ENCODE data around the gene SEMA6A. TPM values are rescaled to one million over a fixed set of nuclear protein-coding genes. Genes with fewer than 3 reads are reported as not detected.

SEMA6A gene
- total RNA-seq, 2 donors from 2014 or later = 79.6 to 328 TPM

DNA sequence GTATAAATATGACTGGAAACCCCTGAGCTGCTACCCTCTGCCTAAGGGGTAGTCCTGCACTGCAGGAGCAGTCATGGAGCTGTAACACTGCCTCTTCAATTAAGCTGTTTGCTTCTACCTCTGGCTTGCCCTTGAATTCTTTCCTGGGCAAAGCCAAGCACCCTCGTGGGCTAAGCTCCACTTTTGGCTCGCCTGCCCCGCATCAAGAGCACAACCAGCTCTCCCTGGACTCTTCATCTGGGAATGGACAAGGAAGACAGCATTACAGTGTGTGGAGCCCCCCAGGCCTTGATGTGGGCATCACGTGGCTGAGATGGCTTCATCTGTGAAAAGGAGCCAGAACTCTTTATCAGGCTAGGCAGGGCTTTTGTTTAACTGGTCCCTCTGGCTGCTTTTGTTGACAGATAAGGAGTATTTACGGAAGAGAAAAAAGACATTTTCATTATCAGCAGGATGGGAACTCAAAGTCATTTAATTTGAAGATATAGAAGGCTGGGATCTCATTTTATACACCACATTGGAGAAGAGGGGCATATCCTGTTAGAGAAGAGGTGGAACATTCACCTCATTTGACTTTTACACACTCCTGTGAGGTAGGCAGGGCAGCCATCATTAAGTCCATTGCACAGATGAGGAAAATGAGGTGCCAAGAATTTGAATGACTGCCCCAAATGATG is 137.8 kb downstream of the SEMA6A start:
- H3K27me3 ChIP-seq (ENCODE audit: control insufficient read depth, insufficient read depth, low read length, poor library complexity, severe bottlenecking) = no peaks in the 10 kb centered on the region
- no peaks in the 10 kb centered on the region for H3K9me3 Mint-ChIP-seq
- peaks cover 22% of the 10 kb centered on the region for H3K4me1 ChIP-seq (ENCODE audit: control insufficient read depth, insufficient read depth, low read length)
- no peaks in the 10 kb centered on the region for H3K36me3 Mint-ChIP-seq (ENCODE audit: low read depth)
- no peak overlapping the region for H3K4me3 Mint-ChIP-seq
- H3K4me1 Mint-ChIP-seq = peaks cover 57% of the 10 kb centered on the region
- 76 to 93% methylated on average over 4 to 5 of the region's 5 CpGs for WGBS, 2 experiments (ENCODE audit: insufficient coverage in 1 of 2, insufficient read length in 1 of 2)
- DNase-seq = peak; percentile 66
- no peak overlapping the region for H3K9ac ChIP-seq (ENCODE audit: extremely low read depth, low read length, poor library complexity, severe bottlenecking)
- H3K4me3 ChIP-seq (ENCODE audit: low read length) = no peak overlapping the region
- H3K9me3 ChIP-seq (ENCODE audit: control insufficient read depth, low read length) = no peaks in the 10 kb centered on the region
- TF ChIP-seq, protein P1, sequence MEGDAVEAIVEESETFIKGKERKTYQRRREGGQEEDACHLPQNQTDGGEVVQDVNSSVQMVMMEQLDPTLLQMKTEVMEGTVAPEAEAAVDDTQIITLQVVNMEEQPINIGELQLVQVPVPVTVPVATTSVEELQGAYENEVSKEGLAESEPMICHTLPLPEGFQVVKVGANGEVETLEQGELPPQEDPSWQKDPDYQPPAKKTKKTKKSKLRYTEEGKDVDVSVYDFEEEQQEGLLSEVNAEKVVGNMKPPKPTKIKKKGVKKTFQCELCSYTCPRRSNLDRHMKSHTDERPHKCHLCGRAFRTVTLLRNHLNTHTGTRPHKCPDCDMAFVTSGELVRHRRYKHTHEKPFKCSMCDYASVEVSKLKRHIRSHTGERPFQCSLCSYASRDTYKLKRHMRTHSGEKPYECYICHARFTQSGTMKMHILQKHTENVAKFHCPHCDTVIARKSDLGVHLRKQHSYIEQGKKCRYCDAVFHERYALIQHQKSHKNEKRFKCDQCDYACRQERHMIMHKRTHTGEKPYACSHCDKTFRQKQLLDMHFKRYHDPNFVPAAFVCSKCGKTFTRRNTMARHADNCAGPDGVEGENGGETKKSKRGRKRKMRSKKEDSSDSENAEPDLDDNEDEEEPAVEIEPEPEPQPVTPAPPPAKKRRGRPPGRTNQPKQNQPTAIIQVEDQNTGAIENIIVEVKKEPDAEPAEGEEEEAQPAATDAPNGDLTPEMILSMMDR (conservative IDR thresholded peaks at IDR 0.05) = no peak
- H3K27me3 Mint-ChIP-seq (ENCODE audit: insufficient read depth) = no peaks in the 10 kb centered on the region
- no peak overlapping the region for H3K27ac ChIP-seq (ENCODE audit: low read depth, low read length)
- H3K27ac Mint-ChIP-seq = peak overlapping the region; percentile 41
- H3K36me3 ChIP-seq (ENCODE audit: control insufficient read depth, insufficient read depth, low read length) = no peaks in the 10 kb centered on the region

DNA sequence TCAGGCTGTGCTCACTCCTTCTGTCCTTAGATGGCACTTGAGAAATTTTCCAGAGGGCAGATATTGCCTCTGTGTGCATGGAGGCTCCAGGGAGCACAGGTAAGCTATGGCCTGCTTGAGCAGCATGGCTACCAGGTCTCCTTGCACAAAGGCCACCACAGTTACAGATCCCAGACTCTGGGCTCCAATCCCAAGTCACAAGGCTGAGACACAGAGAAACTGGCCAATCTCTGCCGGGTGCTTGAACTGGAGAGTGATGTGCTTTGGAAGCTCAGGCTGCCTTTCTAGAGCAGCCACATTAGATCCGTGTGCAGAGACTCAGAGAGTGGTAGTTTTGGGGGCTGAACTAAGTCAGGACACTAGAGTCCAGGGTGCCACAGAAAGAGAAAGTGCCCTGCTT is 145.7 kb downstream of the SEMA6A start:
- TF ChIP-seq, protein P1 (conservative IDR thresholded peaks at IDR 0.05) = no peak
- H3K4me1 ChIP-seq (ENCODE audit: control insufficient read depth, insufficient read depth, low read length) = no peaks in the 10 kb centered on the region
- no peaks in the 10 kb centered on the region for H3K27me3 ChIP-seq (ENCODE audit: control insufficient read depth, insufficient read depth, low read length, poor library complexity, severe bottlenecking)
- H3K4me1 Mint-ChIP-seq = peaks cover 7% of the 10 kb centered on the region
- no peaks in the 10 kb centered on the region for H3K27me3 Mint-ChIP-seq (ENCODE audit: insufficient read depth)
- H3K9me3 ChIP-seq (ENCODE audit: control insufficient read depth, low read length) = no peaks in the 10 kb centered on the region
- no peak overlapping the region for H3K27ac ChIP-seq (ENCODE audit: low read depth, low read length)
- H3K4me3 Mint-ChIP-seq = no peak overlapping the region
- H3K9ac ChIP-seq (ENCODE audit: extremely low read depth, low read length, poor library complexity, severe bottlenecking) = no peak overlapping the region
- no peaks in the 10 kb centered on the region for H3K9me3 Mint-ChIP-seq
- H3K36me3 ChIP-seq (ENCODE audit: control insufficient read depth, insufficient read depth, low read length) = no peaks in the 10 kb centered on the region
- H3K27ac Mint-ChIP-seq = no peak overlapping the region
- no peaks in the 10 kb centered on the region for H3K36me3 Mint-ChIP-seq (ENCODE audit: low read depth)
- no peak overlapping the region for H3K4me3 ChIP-seq (ENCODE audit: low read length)
- 61 to 64% methylated on average over 2 of the region's 2 CpGs for WGBS, 2 experiments (ENCODE audit: insufficient coverage in 1 of 2, insufficient read length in 1 of 2)
- no peak for DNase-seq

DNA sequence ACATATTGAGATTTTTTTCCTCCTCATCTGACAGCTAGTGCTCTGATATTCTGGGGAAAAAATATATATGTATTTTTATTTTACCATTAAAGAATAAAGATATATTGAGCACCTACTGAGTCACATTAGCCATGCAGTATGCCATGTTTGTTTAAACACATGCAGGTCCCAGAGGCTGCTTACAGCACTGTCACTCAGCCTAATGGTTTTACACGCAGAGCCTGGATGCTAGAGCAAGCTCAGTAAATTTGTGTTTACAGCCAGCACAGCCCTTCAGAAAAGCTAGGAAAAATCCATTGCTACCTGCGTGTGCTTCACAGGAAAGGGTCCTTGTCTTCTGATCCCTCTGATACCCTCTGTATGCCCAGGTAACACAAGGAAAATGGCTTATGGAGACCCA is 146.2 kb downstream of the SEMA6A start:
- no peaks in the 10 kb centered on the region for H3K36me3 ChIP-seq (ENCODE audit: control insufficient read depth, insufficient read depth, low read length)
- 91 to 100% methylated on average over 2 of the region's 2 CpGs for WGBS, 2 experiments (ENCODE audit: insufficient coverage in 1 of 2, insufficient read length in 1 of 2)
- H3K9ac ChIP-seq (ENCODE audit: extremely low read depth, low read length, poor library complexity, severe bottlenecking) = no peak overlapping the region
- no peak overlapping the region for H3K27ac ChIP-seq (ENCODE audit: low read depth, low read length)
- H3K4me1 ChIP-seq (ENCODE audit: control insufficient read depth, insufficient read depth, low read length) = no peaks in the 10 kb centered on the region
- H3K27me3 ChIP-seq (ENCODE audit: control insufficient read depth, insufficient read depth, low read length, poor library complexity, severe bottlenecking) = no peaks in the 10 kb centered on the region
- H3K9me3 Mint-ChIP-seq = no peaks in the 10 kb centered on the region
- no peak overlapping the region for H3K27ac Mint-ChIP-seq
- no peak overlapping the region for H3K4me3 ChIP-seq (ENCODE audit: low read length)
- no peaks in the 10 kb centered on the region for H3K9me3 ChIP-seq (ENCODE audit: control insufficient read depth, low read length)
- no peak for DNase-seq
- TF ChIP-seq, protein P1 (conservative IDR thresholded peaks at IDR 0.05) = no peak
- no peaks in the 10 kb centered on the region for H3K27me3 Mint-ChIP-seq (ENCODE audit: insufficient read depth)
- no peaks in the 10 kb centered on the region for H3K36me3 Mint-ChIP-seq (ENCODE audit: low read depth)
- peaks cover 7% of the 10 kb centered on the region for H3K4me1 Mint-ChIP-seq
- no peak overlapping the region for H3K4me3 Mint-ChIP-seq
